ENCODE results near the gene AFF3.

DNA sequence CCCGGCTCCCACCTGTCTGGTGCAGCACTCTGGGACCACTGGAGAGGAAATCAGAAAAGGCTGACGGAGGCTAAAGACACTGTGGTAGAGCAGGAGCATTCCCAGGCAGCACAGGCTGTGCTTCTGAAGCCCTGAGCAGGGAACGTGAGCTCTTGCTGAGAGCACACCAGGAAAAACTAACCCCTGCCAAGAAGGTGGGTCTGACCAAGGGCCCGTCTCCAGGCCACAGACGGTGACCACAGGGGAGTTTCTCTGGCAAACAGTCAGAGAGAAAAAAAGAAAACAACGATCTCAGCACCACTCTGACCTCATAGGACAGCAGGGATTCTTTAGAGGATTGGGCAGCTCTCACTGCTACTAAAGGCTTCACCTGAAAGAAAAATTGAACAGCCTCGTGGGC, 201.4 kb downstream of the AFF3 start:
- TF ChIP-seq TAF7 (optimal IDR thresholded peaks at IDR 0.05; ENCODE audit: borderline replicate concordance, low read depth, low read length) (no peak), KDM5A (IDR thresholded peaks at IDR 0.05; ENCODE audit: low read length) (no peak), ZNF274 (IDR thresholded peaks at IDR 0.05; ENCODE audit: borderline replicate concordance, extremely low read depth, low read length) (no peak), MAX (IDR thresholded peaks at IDR 0.05) (no peak), POLR2A (IDR thresholded peaks at IDR 0.05; ENCODE audit: control extremely low read depth in 1 of 2, low read depth in 2 of 2, low read length in 2 of 2) (no peak), CREB1 (IDR thresholded peaks at IDR 0.05) (no peak)
- TF ChIP-seq, protein P1, sequence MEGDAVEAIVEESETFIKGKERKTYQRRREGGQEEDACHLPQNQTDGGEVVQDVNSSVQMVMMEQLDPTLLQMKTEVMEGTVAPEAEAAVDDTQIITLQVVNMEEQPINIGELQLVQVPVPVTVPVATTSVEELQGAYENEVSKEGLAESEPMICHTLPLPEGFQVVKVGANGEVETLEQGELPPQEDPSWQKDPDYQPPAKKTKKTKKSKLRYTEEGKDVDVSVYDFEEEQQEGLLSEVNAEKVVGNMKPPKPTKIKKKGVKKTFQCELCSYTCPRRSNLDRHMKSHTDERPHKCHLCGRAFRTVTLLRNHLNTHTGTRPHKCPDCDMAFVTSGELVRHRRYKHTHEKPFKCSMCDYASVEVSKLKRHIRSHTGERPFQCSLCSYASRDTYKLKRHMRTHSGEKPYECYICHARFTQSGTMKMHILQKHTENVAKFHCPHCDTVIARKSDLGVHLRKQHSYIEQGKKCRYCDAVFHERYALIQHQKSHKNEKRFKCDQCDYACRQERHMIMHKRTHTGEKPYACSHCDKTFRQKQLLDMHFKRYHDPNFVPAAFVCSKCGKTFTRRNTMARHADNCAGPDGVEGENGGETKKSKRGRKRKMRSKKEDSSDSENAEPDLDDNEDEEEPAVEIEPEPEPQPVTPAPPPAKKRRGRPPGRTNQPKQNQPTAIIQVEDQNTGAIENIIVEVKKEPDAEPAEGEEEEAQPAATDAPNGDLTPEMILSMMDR (IDR thresholded peaks at IDR 0.05; ENCODE audit: control extremely low read depth in 1 of 3, insufficient read depth in 1 of 3, low read depth in 1 of 3, low read length in 3 of 3): no peak
